GM23338 (cell line): ENCODE measurements around the gene CYP4B1. TPM values are rescaled to one million over a fixed set of nuclear protein-coding genes. Genes with fewer than 3 reads are reported as not detected.

Experiments used
- ATAC-seq: fragments of 200-7000 bp; cut with Tn5 transposase; 3 replicates; pipeline ENCODE4 v1.9.1; 2020
- DNase-seq: peaks from one replicate; pipeline ENCODE4 v3.0.0-alpha.2; 2015; ENCODE audit warnings: low spot score
- H2AFZ ChIP-seq: fragments of 200-600 bp; sonication (generic); 2 replicates; pipeline ENCODE4 v1.8.0; 2016; ENCODE audit warnings: antibody characterized with exemption, mild to moderate bottlenecking, moderate library complexity
- H3F3A ChIP-seq: fragments of 200-600 bp; sonication (generic); replicated peaks from 2 replicates; pipeline ENCODE4 v1.8.0; 2017; ENCODE audit warnings: antibody characterized with exemption, mixed run types, low read depth
- H3K27ac ChIP-seq: fragments of 200-600 bp; sonication (generic); 2 replicates; pipeline ENCODE4 v1.6.1; 2016; ENCODE audit warnings: low read depth
- H3K27me3 ChIP-seq: fragments of 200-600 bp; sonication (generic); 2 replicates; pipeline ENCODE4 v1.8.0; 2016; ENCODE audit warnings: mild to moderate bottlenecking, mixed run types, moderate library complexity; ENCODE audit not compliant: insufficient read depth
- H3K36me3 ChIP-seq: fragments of 200-600 bp; sonication (generic); 2 replicates; pipeline ENCODE4 v1.8.0; 2016; ENCODE audit warnings: mild to moderate bottlenecking; ENCODE audit not compliant: insufficient read depth
- H3K4me1 ChIP-seq: fragments of 200-600 bp; sonication (generic); 2 replicates; pipeline ENCODE4 v1.8.0; 2016; ENCODE audit warnings: mild to moderate bottlenecking, moderate library complexity; ENCODE audit not compliant: insufficient read depth
- H3K4me2 ChIP-seq: fragments of 200-600 bp; sonication (generic); 2 replicates; pipeline ENCODE4 v1.7.1; 2017; ENCODE audit warnings: mixed run types
- H3K4me3 ChIP-seq: fragments of 200-600 bp; sonication (generic); 2 replicates; pipeline ENCODE4 v1.6.1; 2016; ENCODE audit warnings: mixed run types
- H3K79me2 ChIP-seq: fragments of 200-600 bp; sonication (generic); replicated peaks from 2 replicates; pipeline ENCODE4 v1.8.0; 2017; ENCODE audit warnings: mild to moderate bottlenecking; ENCODE audit not compliant: insufficient read depth
- H3K9me2 ChIP-seq: fragments of 200-600 bp; sonication (generic); 2 replicates; pipeline ENCODE4 v1.8.0; 2017; ENCODE audit not compliant: insufficient read depth
- H4K20me1 ChIP-seq: fragments of 200-600 bp; sonication (generic); replicated peaks from 2 replicates; pipeline ENCODE4 v1.8.0; 2017; ENCODE audit warnings: mild to moderate bottlenecking; ENCODE audit not compliant: insufficient read depth
- H3K27ac Mint-ChIP-seq: 2 replicates; pipeline ENCODE4 v1.8.0; 2020; ENCODE audit warnings: inconsistent platforms, mild to moderate bottlenecking, moderate library complexity, mixed read lengths
- H3K27me3 Mint-ChIP-seq: 3 replicates; pipeline ENCODE4 v1.8.0; 2022; ENCODE audit warnings: low read depth, mild to moderate bottlenecking, moderate library complexity, mixed read lengths, inconsistent platforms; ENCODE audit not compliant: insufficient read depth, poor library complexity
- H3K36me3 Mint-ChIP-seq: 3 replicates; pipeline ENCODE4 v1.8.0; 2021; ENCODE audit warnings: low read depth, mild to moderate bottlenecking, inconsistent platforms, moderate library complexity, mixed read lengths
- H3K4me1 Mint-ChIP-seq: 3 replicates; pipeline ENCODE4 v1.8.0; 2020; ENCODE audit warnings: mild to moderate bottlenecking, inconsistent platforms, mixed read lengths
- H3K4me3 Mint-ChIP-seq: 3 replicates; pipeline ENCODE4 v1.8.0; 2021; ENCODE audit warnings: moderate library complexity, mild to moderate bottlenecking, inconsistent platforms, mixed read lengths
- H3K9me3 Mint-ChIP-seq: 3 replicates; pipeline ENCODE4 v1.8.0; 2020; ENCODE audit warnings: moderate library complexity, mild to moderate bottlenecking, inconsistent platforms, mixed read lengths
- CREB1 ChIP-seq: fragments of 250-450 bp; sonication (Bioruptor Pico); IDR thresholded peaks from 2 replicates; pipeline ENCODE4 v1.5.0; 2020; ENCODE audit warnings: low read depth, mild to moderate bottlenecking, moderate library complexity
- JUNB ChIP-seq: IDR thresholded peaks from one replicate; pipeline ENCODE4 v1.6.1; 2016; ENCODE audit warnings: antibody characterized with exemption; ENCODE audit not compliant: unreplicated experiment
- NANOG ChIP-seq: IDR thresholded peaks from 2 replicates; pipeline ENCODE4 v1.6.1; 2016; ENCODE audit warnings: antibody characterized with exemption, borderline replicate concordance
- POLR2AphosphoS5 ChIP-seq: IDR thresholded peaks from 2 replicates; pipeline ENCODE4 v1.6.1; 2016; ENCODE audit warnings: antibody characterized with exemption, low read depth
- polyA plus RNA-seq: library from polyadenylated mRNA; unstranded; fragments of >200 nt; fragmentation: Nextera tagmentation; extraction: Ambion mirVana; gene quantifications from 2 replicates; pipeline ENCODE4 v1.2.1, GENCODE V29; 2016
- total RNA-seq: library from RNA; depleted of rRNA; stranded (reverse); fragments of >200 nt; shearing (Covaris generic); gene quantifications from 2 replicates; pipeline ENCODE4 v1.2.3, GENCODE V29; 2014
- TF ChIP-seq, protein P1 (sequence below): IDR thresholded peaks from one replicate; pipeline ENCODE4 v1.6.1; 2018; ENCODE audit warnings: antibody characterized with exemption; ENCODE audit not compliant: unreplicated experiment
- TF ChIP-seq, protein P2 (sequence below), 2 experiments: fragments of 200-600 bp in 1 of 2; sonication (generic) in 1 of 2; conservative IDR thresholded peaks; 2 replicates each; pipeline versions ENCODE4 v1.5.1 to v1.6.1; 2016 to 2017; ENCODE audit warnings: antibody characterized with exemption in 2 of 2, low read depth in 2 of 2, mild to moderate bottlenecking in 2 of 2, moderate library complexity in 1 of 2
- TF ChIP-seq, protein P3 (sequence below): fragments of 250-450 bp; sonication (Bioruptor Pico); IDR thresholded peaks from 2 replicates; pipeline ENCODE4 v1.5.0; 2020; ENCODE audit warnings: mild to moderate bottlenecking, moderate library complexity

CYP4B1 gene
- total and polyA plus RNA-seq, 2 experiments from 2014 or later, result not detected

DNA sequence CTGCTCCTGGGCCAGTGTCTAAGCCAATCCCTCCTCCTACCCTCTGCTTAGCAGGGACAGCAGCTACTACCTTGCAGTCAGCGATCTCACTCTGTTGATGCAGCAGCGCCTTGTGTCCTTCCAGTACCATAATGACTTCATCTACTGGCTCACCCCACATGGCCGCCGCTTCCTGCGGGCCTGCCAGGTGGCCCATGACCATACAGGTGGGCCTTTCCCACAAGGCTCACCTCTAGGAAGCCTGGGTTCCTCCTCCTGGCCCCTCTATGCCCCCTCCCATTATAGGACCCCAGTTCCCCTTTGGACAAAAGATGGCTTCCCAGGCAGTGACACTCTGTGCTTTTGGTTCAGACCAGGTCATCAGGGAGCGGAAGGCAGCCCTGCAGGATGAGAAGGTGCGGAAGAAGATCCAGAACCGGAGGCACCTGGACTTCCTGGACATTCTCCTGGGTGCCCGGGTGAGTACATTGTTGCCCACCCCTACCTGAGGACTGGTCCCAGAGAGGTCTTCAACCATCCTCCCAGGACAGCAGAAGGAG, 15.1 kb downstream of the CYP4B1 start:
- Histone ChIP-seq H3K36me3 (no peaks in the 10 kb centered on the region), H2AFZ (no peak overlapping the region), H3K27me3 (no peaks in the 10 kb centered on the region), H3K4me2 (no peak overlapping the region), H3K9me2 (no peaks in the 10 kb centered on the region), H3F3A (no peaks in the 10 kb centered on the region), H3K4me3 (no peak overlapping the region), H4K20me1 (no peaks in the 10 kb centered on the region), H3K4me1 (no peaks in the 10 kb centered on the region), H3K79me2 (no peaks in the 10 kb centered on the region), H3K27ac (no peak overlapping the region)
- TF ChIP-seq, protein P1, sequence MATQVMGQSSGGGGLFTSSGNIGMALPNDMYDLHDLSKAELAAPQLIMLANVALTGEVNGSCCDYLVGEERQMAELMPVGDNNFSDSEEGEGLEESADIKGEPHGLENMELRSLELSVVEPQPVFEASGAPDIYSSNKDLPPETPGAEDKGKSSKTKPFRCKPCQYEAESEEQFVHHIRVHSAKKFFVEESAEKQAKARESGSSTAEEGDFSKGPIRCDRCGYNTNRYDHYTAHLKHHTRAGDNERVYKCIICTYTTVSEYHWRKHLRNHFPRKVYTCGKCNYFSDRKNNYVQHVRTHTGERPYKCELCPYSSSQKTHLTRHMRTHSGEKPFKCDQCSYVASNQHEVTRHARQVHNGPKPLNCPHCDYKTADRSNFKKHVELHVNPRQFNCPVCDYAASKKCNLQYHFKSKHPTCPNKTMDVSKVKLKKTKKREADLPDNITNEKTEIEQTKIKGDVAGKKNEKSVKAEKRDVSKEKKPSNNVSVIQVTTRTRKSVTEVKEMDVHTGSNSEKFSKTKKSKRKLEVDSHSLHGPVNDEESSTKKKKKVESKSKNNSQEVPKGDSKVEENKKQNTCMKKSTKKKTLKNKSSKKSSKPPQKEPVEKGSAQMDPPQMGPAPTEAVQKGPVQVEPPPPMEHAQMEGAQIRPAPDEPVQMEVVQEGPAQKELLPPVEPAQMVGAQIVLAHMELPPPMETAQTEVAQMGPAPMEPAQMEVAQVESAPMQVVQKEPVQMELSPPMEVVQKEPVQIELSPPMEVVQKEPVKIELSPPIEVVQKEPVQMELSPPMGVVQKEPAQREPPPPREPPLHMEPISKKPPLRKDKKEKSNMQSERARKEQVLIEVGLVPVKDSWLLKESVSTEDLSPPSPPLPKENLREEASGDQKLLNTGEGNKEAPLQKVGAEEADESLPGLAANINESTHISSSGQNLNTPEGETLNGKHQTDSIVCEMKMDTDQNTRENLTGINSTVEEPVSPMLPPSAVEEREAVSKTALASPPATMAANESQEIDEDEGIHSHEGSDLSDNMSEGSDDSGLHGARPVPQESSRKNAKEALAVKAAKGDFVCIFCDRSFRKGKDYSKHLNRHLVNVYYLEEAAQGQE, result no peak
- TF ChIP-seq, protein P2, sequence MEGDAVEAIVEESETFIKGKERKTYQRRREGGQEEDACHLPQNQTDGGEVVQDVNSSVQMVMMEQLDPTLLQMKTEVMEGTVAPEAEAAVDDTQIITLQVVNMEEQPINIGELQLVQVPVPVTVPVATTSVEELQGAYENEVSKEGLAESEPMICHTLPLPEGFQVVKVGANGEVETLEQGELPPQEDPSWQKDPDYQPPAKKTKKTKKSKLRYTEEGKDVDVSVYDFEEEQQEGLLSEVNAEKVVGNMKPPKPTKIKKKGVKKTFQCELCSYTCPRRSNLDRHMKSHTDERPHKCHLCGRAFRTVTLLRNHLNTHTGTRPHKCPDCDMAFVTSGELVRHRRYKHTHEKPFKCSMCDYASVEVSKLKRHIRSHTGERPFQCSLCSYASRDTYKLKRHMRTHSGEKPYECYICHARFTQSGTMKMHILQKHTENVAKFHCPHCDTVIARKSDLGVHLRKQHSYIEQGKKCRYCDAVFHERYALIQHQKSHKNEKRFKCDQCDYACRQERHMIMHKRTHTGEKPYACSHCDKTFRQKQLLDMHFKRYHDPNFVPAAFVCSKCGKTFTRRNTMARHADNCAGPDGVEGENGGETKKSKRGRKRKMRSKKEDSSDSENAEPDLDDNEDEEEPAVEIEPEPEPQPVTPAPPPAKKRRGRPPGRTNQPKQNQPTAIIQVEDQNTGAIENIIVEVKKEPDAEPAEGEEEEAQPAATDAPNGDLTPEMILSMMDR (conservative IDR thresholded peaks at IDR 0.05; ENCODE audit: low read depth in 2 of 2), result no peak
- TF ChIP-seq CREB1 (CRISPR knock-in tag) (no peak), NANOG (no peak), POLR2AphosphoS5 (no peak), JUNB (no peak)
- TF ChIP-seq, protein P3, sequence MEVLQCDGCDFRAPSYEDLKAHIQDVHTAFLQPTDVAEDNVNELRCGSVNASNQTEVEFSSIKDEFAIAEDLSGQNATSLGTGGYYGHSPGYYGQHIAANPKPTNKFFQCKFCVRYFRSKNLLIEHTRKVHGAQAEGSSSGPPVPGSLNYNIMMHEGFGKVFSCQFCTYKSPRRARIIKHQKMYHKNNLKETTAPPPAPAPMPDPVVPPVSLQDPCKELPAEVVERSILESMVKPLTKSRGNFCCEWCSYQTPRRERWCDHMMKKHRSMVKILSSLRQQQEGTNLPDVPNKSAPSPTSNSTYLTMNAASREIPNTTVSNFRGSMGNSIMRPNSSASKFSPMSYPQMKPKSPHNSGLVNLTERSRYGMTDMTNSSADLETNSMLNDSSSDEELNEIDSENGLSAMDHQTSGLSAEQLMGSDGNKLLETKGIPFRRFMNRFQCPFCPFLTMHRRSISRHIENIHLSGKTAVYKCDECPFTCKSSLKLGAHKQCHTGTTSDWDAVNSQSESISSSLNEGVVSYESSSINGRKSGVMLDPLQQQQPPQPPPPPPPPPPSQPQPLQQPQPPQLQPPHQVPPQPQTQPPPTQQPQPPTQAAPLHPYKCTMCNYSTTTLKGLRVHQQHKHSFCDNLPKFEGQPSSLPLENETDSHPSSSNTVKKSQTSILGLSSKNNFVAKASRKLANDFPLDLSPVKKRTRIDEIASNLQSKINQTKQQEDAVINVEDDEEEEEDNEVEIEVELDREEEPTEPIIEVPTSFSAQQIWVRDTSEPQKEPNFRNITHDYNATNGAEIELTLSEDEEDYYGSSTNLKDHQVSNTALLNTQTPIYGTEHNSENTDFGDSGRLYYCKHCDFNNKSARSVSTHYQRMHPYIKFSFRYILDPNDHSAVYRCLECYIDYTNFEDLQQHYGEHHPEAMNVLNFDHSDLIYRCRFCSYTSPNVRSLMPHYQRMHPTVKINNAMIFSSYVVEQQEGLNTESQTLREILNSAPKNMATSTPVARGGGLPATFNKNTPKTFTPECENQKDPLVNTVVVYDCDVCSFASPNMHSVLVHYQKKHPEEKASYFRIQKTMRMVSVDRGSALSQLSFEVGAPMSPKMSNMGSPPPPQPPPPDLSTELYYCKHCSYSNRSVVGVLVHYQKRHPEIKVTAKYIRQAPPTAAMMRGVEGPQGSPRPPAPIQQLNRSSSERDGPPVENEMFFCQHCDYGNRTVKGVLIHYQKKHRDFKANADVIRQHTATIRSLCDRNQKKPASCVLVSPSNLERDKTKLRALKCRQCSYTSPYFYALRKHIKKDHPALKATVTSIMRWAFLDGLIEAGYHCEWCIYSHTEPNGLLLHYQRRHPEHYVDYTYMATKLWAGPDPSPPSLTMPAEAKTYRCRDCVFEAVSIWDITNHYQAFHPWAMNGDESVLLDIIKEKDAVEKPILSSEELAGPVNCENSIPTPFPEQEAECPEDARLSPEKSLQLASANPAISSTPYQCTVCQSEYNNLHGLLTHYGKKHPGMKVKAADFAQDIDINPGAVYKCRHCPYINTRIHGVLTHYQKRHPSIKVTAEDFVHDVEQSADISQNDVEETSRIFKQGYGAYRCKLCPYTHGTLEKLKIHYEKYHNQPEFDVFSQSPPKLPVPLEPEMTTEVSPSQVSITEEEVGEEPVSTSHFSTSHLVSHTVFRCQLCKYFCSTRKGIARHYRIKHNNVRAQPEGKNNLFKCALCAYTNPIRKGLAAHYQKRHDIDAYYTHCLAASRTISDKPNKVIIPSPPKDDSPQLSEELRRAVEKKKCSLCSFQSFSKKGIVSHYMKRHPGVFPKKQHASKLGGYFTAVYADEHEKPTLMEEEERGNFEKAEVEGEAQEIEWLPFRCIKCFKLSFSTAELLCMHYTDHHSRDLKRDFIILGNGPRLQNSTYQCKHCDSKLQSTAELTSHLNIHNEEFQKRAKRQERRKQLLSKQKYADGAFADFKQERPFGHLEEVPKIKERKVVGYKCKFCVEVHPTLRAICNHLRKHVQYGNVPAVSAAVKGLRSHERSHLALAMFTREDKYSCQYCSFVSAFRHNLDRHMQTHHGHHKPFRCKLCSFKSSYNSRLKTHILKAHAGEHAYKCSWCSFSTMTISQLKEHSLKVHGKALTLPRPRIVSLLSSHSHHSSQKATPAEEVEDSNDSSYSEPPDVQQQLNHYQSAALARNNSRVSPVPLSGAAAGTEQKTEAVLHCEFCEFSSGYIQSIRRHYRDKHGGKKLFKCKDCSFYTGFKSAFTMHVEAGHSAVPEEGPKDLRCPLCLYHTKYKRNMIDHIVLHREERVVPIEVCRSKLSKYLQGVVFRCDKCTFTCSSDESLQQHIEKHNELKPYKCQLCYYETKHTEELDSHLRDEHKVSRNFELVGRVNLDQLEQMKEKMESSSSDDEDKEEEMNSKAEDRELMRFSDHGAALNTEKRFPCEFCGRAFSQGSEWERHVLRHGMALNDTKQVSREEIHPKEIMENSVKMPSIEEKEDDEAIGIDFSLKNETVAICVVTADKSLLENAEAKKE (CRISPR knock-in tag), result no peak
- no peak for ATAC-seq
- Mint-ChIP-seq H3K36me3 (no peaks in the 10 kb centered on the region), H3K27me3 (peaks cover 2% of the 10 kb centered on the region), H3K9me3 (no peaks in the 10 kb centered on the region; the same call in 2 of the 3 replicates), H3K4me1 (no peaks in the 10 kb centered on the region), H3K4me3 (no peak overlapping the region), H3K27ac (no peak overlapping the region)
- no peak for DNase-seq
